ACHN (cell line): ENCODE measurements around the gene FBN1.
A peak's percentile ranks its signal among the peaks of the same experiment; 100 is the strongest.

Source experiments
- DNase-seq: peaks from one replicate; pipeline ENCODE4 v3.0.0-alpha.2; 2015
- in situ Hi-C: cut with HindIII; loops from 2 replicates; pipeline ENCODE4 v1.10.0; 2017; ENCODE audit warnings: low sequenced_read_pairs, low pct_ligation_motif_present, low pct_unique_long_range_greater_than_20kb

The FBN1 gene

DNA sequence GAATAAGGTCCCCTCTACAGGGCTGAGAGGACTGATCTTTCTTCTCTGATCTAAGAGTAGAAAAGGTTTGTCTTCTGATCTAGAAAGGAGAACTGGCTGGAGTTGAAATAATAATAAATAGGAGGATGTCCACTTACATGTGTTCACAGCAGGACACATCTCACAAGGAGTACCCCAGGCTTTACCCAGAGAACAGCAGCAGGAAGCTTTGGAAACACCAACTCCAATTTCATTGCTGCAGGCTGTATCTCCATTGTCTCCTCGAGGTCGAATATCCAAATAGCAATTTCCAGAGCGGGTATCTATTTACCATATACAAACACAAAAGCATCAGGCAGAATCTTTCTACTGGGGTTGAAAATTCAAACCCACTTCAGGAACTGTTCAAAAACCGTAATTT, 177.7 kb downstream of the FBN1 start:
- in situ Hi-C loops, result no loop called here
- no peak for DNase-seq

DNA sequence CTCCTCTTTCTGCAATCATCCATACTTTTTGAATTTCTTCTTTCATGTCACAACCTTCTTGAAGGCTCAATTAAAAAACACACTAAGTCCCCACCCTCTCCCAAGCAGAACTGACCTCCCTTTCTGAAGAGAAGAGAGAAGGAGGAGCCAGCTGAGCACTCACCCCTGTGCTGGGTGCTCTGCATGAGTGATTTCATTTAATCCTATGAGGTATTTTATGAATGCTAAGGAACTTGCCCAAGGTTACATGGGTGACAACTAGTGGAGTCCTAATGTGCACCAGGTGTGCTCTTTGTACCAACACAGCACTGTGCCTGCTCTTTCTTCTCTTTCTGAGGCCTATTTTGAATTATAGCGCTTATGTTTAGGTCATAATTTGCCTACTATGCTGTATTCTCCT, 178.7 kb downstream of the FBN1 start:
- in situ Hi-C loops, result no loop called here
- peak; percentile 44 for DNase-seq

DNA sequence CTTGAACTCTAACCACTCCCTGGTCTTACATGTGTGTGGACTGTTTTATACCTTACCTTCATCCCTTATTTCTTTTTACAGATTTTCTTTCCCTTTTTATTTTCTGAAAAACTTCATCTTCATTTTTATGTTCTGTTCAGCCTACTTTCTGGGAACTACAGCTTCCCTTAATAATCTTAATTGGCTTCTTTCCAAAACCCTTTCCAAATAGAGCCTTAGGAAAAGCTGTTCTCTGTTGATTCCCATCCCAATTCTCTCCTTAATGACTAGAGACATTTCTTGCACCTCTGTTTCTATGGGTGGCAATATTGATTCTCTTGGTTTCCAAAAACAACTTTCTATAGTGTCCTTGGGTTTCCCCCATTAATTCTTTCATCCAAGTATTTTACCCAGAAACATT, 179.4 kb downstream of the FBN1 start:
- no peak for DNase-seq
- in situ Hi-C loops, result no loop called here

DNA sequence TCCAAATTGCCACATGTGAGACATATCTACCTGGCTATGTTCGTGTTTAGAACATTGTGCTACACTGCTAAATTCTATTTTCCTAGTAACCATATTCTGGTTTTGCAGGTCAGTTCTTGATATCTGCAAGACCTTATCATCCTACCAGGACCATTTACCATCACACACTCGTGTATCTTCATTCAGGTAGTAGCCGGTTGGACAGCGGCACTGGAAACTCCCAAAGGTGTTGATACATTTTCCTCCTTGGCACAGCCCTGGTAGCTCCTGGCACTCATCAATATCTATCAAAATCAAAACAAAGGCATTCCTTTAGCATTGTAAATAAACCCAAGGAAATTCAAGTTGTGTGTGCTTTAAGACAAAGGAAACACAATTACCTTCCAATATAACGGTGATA, 180.1 kb downstream of the FBN1 start:
- in situ Hi-C loops, result no loop called here

DNA sequence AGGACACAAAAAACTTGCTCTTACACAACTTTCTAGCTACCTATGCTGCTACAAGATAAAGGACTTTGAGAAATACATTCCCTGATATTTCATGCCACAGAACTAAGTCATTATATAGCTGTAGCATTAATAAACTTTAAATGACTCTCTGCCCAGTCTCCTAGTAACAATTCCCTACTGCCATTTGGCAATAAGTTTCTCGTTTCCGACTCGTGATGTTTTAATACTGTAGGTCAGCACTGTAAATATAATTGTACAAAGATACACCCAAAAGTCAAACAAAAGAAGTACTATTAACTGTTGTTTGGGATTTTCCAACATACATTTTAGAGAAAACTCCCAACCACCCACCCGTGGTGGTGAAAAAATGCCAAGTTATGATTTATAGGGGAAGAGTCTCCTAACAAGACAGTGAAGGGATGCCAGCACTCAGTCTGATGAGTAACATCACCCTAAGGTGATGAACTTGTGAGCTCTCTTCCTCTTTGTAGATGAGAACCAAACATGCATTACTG, 182.1 kb downstream of the FBN1 start:
- DNase-seq, result no peak
- in situ Hi-C loops, result no loop called here

More for the DNA sequence above, 180.1 kb downstream of the FBN1 start:
- no peak for DNase-seq

DNA sequence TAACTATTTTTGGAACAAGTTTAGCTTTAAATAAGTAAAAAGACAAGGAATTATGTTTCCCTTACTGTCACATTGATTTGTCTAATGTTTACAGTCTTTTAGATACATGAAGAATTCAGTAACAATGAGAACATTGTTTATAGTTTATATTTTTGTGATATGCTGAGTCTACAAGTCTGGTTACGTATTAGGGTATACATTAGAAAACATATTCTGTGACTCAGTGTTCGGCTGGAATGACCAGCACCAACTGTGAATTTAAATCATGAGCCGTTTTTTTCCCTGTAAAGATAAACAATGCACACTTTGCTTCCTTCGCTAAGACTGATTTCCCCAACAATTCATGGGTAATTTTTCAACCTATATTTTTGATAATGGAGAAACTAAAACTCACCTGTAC, 182.8 kb downstream of the FBN1 start:
- no peak for DNase-seq
- in situ Hi-C loops, result no loop called here

DNA sequence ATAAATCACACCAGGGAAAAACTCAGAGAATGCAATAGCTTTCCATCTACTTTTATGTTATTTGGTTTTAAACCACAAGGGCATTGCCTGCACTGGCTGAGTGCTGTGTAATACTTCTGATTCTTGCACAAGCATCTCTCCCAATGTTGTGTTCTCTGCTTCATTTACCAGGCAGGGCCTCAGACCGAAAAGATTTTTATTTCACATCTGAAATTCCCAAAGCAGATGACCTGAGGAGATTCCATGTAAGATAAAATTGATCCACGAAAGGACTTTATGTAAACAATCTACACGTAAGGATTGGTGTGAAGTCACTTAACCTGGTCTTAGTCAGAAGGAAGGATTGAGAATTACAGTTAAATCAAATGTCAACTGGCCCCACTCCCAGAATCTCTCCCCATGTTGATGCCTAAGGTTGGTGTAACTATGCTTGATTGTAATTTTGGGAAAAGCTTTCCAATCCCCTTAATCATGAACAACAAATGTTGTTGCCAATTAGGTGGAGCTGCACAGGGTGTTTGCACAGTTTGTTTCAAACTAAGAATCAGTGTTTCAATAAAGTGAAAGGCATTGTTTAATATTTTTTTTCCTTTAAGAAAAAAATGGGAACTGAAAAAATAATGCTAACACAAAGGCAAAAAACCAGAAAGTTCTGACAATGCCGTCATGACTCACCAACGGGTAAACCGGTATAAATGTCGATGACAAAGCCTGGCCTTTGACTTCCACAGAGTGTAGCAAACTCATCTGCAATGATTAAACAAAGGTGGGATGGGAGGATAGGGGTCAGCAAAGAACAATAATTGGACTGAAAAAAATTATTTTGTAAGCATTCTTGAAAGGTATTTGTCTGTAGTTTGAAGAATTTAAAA, 185.7 kb downstream of the FBN1 start:
- DNase-seq, result no peak

DNA sequence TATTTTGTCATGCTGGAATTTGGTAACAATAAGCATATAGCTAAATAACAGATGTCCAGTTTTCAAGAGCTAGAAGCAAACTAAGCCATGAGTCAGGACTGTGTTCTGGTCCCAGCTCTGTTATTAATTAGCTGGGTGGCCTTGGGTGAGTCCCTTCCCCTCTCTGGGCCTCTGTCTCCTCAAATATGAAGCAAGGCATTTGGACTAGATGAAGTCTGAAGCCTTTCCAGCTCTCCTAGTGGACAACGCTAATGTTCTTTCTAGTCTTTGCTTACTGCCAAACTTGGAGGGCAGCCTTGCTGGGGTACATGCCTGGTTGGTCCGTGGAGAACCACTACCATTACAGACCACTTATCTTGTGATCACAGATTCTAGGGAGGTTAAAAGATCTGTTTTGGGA, 186.6 kb downstream of the FBN1 start:
- no peak for DNase-seq
- in situ Hi-C loops, result no loop called here

More for the DNA sequence above, 185.7 kb downstream of the FBN1 start:
- in situ Hi-C loops, result no loop called here

DNA sequence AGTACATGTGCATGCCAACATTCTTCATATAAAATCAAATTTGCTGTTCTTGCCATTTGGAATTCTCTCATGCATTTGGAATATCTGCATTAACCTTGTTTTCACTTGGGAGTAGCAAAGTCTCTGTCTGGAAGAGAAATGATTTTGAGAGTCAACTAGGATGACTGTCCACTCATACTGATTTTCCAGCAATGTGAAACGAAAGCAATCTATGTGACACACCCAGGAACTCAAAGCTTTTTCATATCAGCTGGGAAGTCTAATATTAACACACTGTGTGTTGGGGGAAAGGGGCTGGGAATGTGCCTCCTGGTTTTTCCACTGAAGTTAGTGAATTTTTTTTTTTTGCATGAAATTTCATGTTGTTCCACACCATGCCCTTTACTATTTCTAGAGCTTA, 189.4 kb downstream of the FBN1 start:
- in situ Hi-C loops, result no loop called here
- DNase-seq, result no peak

DNA sequence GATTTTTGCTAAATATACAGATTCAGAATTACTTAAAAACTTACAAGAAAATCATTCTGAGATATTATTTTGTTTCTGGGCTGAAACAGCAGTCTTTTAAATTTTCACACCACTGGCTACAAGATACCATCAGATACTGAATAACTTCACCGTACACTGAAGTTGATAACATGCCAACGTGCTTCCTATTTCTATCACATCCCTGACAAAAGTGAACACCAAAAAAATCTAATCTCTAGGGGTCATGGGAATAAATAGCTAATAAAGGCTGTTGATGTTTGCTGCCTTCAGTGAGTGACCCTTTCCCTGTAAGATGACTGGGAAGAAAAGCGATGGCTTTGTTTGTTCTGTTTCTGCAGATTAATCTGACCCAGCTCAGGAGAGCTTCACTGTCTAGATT, 193.8 kb downstream of the FBN1 start:
- no peak for DNase-seq
- in situ Hi-C loops, result no loop called here

DNA sequence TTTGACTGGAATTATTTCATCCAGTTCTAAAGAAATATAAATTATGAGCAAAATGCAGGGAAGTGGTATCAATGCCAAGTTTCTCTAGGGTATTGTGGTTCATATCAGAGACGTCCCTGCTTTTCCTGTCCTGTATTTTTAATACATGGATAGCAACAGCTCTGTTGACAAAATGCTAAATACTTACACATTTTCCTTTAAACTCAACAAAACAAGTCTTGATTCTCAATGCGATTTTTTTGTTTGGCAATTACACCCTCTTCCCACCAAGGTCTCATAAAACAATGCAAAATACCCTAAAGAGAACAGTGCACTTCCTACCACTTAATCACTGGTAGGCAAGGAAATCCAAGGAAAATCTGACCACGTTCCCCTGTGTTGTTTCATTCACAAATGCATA, 194.3 kb downstream of the FBN1 start:
- DNase-seq, result no peak
- in situ Hi-C loops, result no loop called here

DNA sequence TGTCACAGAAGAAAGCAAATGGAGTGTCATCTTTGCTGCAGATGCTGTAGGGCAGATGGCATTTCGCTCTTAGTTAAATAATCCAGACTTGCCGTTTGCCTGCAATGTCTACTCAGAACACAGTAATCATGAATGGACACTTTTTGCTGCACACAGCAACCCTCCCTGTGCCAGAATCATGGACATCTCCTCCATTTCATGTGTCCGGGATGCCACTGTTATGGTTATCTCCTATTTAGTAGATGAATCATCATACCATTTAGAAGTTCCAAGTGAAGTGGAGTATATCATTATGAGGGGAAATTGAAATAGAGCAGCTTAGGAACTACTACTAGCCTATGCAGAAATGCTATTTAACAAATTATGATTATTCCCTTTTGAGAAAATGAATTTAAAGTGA, 195.8 kb downstream of the FBN1 start:
- in situ Hi-C loops, result no loop called here
- no peak for DNase-seq

DNA sequence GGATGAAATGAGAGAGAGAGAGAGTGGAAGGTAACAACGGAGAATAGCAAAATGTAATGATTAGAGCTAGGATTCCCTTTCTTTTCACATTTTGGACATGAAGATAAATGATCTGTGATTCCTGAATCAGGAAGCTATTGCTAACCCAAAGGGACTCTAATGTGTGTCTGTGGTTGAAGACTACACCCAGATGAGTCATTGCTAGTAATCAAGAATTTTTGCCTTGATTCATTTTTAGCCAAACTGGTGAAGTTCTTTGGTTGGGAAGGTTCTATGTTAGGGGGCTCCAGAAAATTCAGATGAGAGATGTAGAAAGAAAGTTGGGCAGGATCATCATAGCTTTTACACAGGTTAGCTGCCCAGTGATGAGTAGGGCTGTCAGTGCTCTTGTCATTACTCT, 197.9 kb downstream of the FBN1 start:
- no peak for DNase-seq
- in situ Hi-C loops, result no loop called here

DNA sequence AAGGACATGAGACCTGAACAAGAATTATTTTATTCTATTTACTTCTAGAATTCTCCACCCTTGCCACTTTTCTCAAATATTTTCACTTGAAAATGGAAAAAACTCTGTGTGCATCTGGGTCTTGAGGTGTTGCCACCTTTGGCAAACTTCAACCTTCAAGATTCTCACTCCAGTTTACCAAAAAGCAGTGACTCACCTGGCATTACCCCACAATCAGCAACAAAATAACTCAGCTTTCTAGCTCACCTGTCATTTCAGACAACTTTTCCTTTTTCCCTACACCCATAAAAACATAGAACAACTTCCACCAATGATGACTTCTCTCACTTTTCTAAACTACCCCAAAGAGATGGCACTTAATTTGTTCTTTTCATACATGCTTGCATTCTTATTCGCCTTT, 198.5 kb downstream of the FBN1 start:
- in situ Hi-C loops, result no loop called here

DNA sequence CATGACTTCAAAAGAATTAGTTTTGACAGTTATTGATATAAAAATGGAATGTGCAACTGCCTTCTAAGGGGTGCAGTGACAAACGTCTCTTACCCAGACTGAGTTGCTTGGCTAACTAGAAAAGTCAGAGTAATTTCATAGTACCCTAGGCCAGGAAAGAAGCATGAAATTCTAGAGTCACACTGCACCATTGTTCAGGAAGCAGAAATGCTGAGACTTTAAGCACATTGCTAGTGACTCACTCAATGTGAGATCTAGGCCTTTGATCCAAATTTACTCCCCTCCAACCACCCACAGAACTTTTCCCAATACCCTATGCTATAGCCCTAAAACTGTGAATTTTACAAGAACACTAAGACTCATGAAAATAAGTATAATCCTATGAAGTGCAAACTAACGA, 203.5 kb downstream of the FBN1 start:
- no peak for DNase-seq
- in situ Hi-C loops, result no loop called here

More for the DNA sequence above, 198.5 kb downstream of the FBN1 start:
- no peak for DNase-seq

DNA sequence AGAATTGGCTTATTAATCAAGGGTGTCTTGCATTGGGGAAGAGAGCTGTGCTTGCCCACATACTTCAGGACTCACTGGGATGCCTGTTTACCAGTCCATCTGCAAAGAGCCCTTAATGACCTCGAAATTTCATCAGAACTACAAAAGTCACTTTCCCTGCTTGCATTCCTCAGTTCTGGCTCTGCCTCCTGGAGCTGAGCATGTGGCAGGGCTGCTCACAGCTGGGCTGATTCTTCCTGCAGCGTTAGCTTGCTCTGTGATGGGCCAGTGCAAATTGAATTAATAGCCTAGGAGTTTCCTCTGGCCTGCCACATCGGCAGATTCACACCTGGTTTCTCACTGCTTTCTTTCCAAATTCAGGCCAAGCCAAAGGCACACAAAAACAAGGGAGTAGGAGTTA, 205.4 kb downstream of the FBN1 start:
- in situ Hi-C loops, result no loop called here
- DNase-seq, result no peak

DNA sequence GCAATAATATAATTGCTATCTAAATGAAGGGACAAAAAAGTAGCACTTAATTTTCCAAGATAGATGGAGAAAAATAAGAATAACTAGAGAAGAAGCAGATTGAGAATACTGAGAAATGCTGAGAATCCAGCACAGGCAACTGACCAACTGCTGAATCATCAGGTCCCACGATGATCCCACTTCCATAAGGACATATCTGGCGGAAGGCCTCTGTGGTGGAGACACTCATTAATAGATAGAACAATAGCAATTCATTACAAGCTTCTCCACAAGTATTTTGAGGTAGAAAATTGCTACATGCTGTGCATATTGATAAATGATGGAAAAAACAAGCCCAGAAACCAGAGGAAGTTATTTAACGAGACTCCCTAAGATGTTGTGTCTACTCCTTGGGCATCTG, 208.3 kb downstream of the FBN1 start:
- in situ Hi-C loops, result no loop called here
- DNase-seq, result no peak

DNA sequence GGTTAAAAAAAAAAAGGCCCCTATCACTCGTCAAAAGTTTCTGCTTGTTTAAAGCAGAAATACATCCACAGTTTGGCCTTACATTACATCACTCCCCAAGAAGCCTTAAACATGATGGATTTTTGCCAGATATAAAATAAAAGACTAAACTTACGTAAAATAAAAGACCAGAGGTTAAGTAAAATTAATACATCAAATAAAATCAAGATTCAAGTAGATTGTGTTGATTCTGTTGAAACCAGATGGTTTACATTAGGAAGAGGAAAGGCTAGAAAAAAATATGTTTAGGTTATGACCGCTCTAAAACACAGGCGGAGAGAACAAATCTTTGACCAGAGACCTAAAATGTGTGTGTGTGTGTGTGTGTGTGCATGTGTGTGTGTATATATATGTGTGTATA, 210.2 kb downstream of the FBN1 start:
- DNase-seq, result no peak
- in situ Hi-C loops, result no loop called here

DNA sequence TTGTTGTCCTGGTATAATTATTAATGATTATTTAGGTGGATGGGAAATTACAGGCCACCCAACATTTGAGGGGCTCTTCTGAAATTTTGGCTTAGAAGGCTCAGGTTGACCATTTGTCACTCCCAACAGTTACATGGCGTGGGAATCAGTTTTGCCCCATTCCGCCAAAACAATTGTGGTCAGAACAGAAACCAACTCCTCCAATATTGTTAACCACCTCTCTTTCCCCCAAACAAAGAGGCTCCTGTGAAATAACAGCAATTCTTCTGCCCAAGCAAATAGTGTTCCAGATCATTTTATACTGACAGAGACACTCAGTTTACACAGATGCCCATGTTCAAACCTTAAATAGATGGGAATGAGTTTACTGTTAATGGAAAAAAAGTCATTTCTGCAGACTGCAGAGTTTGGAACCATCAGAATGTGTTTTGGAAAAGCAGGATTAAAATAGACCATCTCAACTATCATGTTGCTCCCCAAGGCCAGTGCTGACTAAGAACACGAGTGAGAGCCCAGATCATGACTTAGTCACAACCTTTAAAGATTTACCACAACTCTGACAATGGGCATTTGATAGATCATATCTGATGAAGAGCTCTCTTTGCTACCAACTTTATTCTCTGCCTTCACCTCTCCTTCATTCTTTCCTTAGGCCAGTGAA, 212.2 kb downstream of the FBN1 start:
- in situ Hi-C loops, result no loop called here
- DNase-seq, result no peak

DNA sequence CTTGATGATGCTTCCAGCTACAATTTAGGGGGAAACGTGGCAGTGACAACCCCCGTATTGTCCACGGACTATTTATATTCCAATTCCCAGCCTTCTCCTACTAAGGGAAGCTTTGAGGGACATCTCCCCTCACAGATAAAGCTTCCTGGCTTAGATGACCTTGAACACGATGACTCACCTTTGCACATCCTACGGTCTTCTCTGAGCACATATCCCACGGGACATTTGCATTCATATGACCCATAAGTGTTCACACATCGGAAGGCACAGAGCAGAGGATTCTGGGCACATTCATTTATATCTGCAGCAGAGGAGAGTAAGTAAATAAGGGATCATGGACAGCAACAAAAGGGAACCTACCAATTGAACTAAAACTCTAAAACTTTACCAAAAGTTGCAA, 212.8 kb downstream of the FBN1 start:
- no peak for DNase-seq
- in situ Hi-C loops, result no loop called here
